ENCODE results near the gene PRRT4.

Gene PRRT4

GRCh38 chr7:128366300-128366699 lies 4.8 kb upstream of the PRRT4 start:
- H3K27me3 ChIP-seq (ENCODE audit: insufficient read depth, low read length), result peaks cover 8% of the 10 kb centered on the region; the same call in 1 of the 2 replicates
- H3K4me1 ChIP-seq (ENCODE audit: insufficient read depth, low read length, severe bottlenecking), result peaks cover under 1% of the 10 kb centered on the region
- H4K20me1 ChIP-seq (ENCODE audit: insufficient read depth, low read length), result no peaks in the 10 kb centered on the region
- no peaks in the 10 kb centered on the region for H3K9me3 ChIP-seq (ENCODE audit: low read length)
- H3K27ac ChIP-seq (ENCODE audit: low read depth, low read length, poor library complexity, severe bottlenecking), result no peak overlapping the region
- no peak overlapping the region for H3K4me3 ChIP-seq (ENCODE audit: low read depth, low read length, poor library complexity, severe bottlenecking)
- H3K9me2 ChIP-seq (ENCODE audit: low read depth, low read length), result no peaks in the 10 kb centered on the region
- no peak overlapping the region for H3K4me2 ChIP-seq (ENCODE audit: low read length)
- no peak overlapping the region for H2AFZ ChIP-seq (ENCODE audit: low read length)
- H3F3A ChIP-seq (ENCODE audit: insufficient read depth, low read length), result no peaks in the 10 kb centered on the region
- H3K9ac ChIP-seq (ENCODE audit: low read length), result no peak overlapping the region
- no peak for TF ChIP-seq EZH2 (IDR thresholded peaks at IDR 0.05; ENCODE audit: borderline replicate concordance, low read length)
- no peak for TF ChIP-seq CTCF (IDR thresholded peaks at IDR 0.05; ENCODE audit: low read length)
- no peaks in the 10 kb centered on the region for H3K79me2 ChIP-seq (ENCODE audit: insufficient read depth, low read length)
- H3K36me3 ChIP-seq (ENCODE audit: insufficient read depth, low read length), result no peaks in the 10 kb centered on the region

GRCh38 chr7:128365432-128365831 lies 3.9 kb upstream of the PRRT4 start:
- Histone ChIP-seq H3K4me2 (ENCODE audit: low read length) (no peak overlapping the region), H3K9me3 (ENCODE audit: low read length) (no peaks in the 10 kb centered on the region), H3K4me3 (ENCODE audit: low read depth, low read length, poor library complexity, severe bottlenecking) (no peak overlapping the region), H3K36me3 (ENCODE audit: insufficient read depth, low read length) (no peaks in the 10 kb centered on the region), H3K4me1 (ENCODE audit: insufficient read depth, low read length, severe bottlenecking) (peaks cover 7% of the 10 kb centered on the region), H3K27me3 (ENCODE audit: insufficient read depth, low read length) (peaks cover 8% of the 10 kb centered on the region; the same call in 1 of the 2 replicates), H3F3A (ENCODE audit: insufficient read depth, low read length) (no peaks in the 10 kb centered on the region), H2AFZ (ENCODE audit: low read length) (no peak overlapping the region), H3K9me2 (ENCODE audit: low read depth, low read length) (no peaks in the 10 kb centered on the region), H3K9ac (ENCODE audit: low read length) (no peak overlapping the region), H4K20me1 (ENCODE audit: insufficient read depth, low read length) (no peaks in the 10 kb centered on the region), H3K79me2 (ENCODE audit: insufficient read depth, low read length) (no peaks in the 10 kb centered on the region), H3K27ac (ENCODE audit: low read depth, low read length, poor library complexity, severe bottlenecking) (no peak overlapping the region)
- TF ChIP-seq CTCF (IDR thresholded peaks at IDR 0.05; ENCODE audit: low read length), result no peak
- TF ChIP-seq EZH2 (IDR thresholded peaks at IDR 0.05; ENCODE audit: borderline replicate concordance, low read length), result no peak

GRCh38 chr7:128364166-128364870 lies 2.8 kb upstream of the PRRT4 start:
- Histone ChIP-seq H3K79me2 (ENCODE audit: insufficient read depth, low read length) (no peaks in the 10 kb centered on the region), H3F3A (ENCODE audit: insufficient read depth, low read length) (no peaks in the 10 kb centered on the region), H3K9ac (ENCODE audit: low read length) (no peak overlapping the region), H4K20me1 (ENCODE audit: insufficient read depth, low read length) (no peaks in the 10 kb centered on the region), H3K27me3 (ENCODE audit: insufficient read depth, low read length) (peaks cover 14% of the 10 kb centered on the region; the same call in 1 of the 2 replicates), H2AFZ (ENCODE audit: low read length) (no peak overlapping the region), H3K4me3 (ENCODE audit: low read depth, low read length, poor library complexity, severe bottlenecking) (no peak overlapping the region), H3K9me3 (ENCODE audit: low read length) (no peaks in the 10 kb centered on the region), H3K4me1 (ENCODE audit: insufficient read depth, low read length, severe bottlenecking) (peaks cover 7% of the 10 kb centered on the region), H3K9me2 (ENCODE audit: low read depth, low read length) (no peaks in the 10 kb centered on the region), H3K36me3 (ENCODE audit: insufficient read depth, low read length) (no peaks in the 10 kb centered on the region), H3K27ac (ENCODE audit: low read depth, low read length, poor library complexity, severe bottlenecking) (no peak overlapping the region), H3K4me2 (ENCODE audit: low read length) (no peak overlapping the region)
- TF ChIP-seq CTCF (IDR thresholded peaks at IDR 0.05; ENCODE audit: low read length) (no peak), EZH2 (IDR thresholded peaks at IDR 0.05; ENCODE audit: borderline replicate concordance, low read length) (no peak)
